H1 (cell line): ENCODE data around the gene PGBD5.

ENCODE experiments used
- CHD2 ChIP-seq: IDR thresholded peaks from 2 replicates; pipeline ENCODE4 v1.6.1; 2012; ENCODE audit warnings: low read length, improper control_type of control experiment
- CTCF ChIP-seq, 3 experiments: IDR thresholded peaks; 1 replicate in 2 of 3; 2 replicates in 1 of 3; pipeline versions ENCODE4 v1.5.1 to v1.6.1; 2011; ENCODE audit warnings: low read length in 3 of 3, mild to moderate bottlenecking in 3 of 3, inconsistent platforms in 2 of 3, low read depth in 1 of 3, moderate library complexity in 1 of 3; ENCODE audit not compliant: insufficient read depth in 1 of 3; ENCODE audit errors: control extremely low read depth in 1 of 3
- EZH2 ChIP-seq: fragments of 200-600 bp; sonication (generic); IDR thresholded peaks from 2 replicates; pipeline ENCODE4 v1.7.1; 2012; ENCODE audit warnings: low read depth, mild to moderate bottlenecking, moderate library complexity, low read length, inconsistent platforms; ENCODE audit not compliant: severe bottlenecking
- POLR2A ChIP-seq, 2 experiments: IDR thresholded peaks; 1 replicate in 1 of 2; 2 replicates in 1 of 2; pipeline ENCODE4 v1.6.1; 2011; ENCODE audit warnings: low read depth in 2 of 2, low read length in 2 of 2, mild to moderate bottlenecking in 2 of 2; ENCODE audit errors: control extremely low read depth in 1 of 2
- POLR2AphosphoS5 ChIP-seq: IDR thresholded peaks from 2 replicates; pipeline ENCODE4 v1.6.1; 2011; ENCODE audit warnings: low read depth, low read length
- SIX5 ChIP-seq: IDR thresholded peaks from 2 replicates; pipeline ENCODE4 v1.6.1; 2011; ENCODE audit warnings: mild to moderate bottlenecking, low read depth, low read length
- TBP ChIP-seq: IDR thresholded peaks from 2 replicates; pipeline ENCODE4 v1.6.1; 2011; ENCODE audit warnings: low read depth, low read length, improper control_type of control experiment
- TCF12 ChIP-seq: IDR thresholded peaks from 2 replicates; pipeline ENCODE4 v1.6.1; 2011; ENCODE audit warnings: low read depth, mild to moderate bottlenecking, low read length

GRCh38 chr1:230387296-230387695 is 38.8 kb downstream of the PGBD5 start:
- no peak for TF ChIP-seq CTCF (IDR thresholded peaks at IDR 0.05; ENCODE audit: control extremely low read depth in 1 of 3, insufficient read depth in 1 of 3, low read depth in 1 of 3, low read length in 3 of 3)
- TF ChIP-seq CHD2: no peak
- TF ChIP-seq TCF12: no peak
- no peak for TF ChIP-seq SIX5
- no peak for TF ChIP-seq POLR2AphosphoS5
- TF ChIP-seq POLR2A (IDR thresholded peaks at IDR 0.05; ENCODE audit: control extremely low read depth in 1 of 2, low read depth in 2 of 2, low read length in 2 of 2): no peak
- TF ChIP-seq TBP: no peak
- TF ChIP-seq EZH2: no peak
